HG03039 (cell line): ENCODE results near the gene LDHAL6B.

Experiments used
- ATAC-seq: cut with Tn5 transposase; IDR thresholded peaks from one replicate; pipeline ENCODE4 v1.9.1; 2021; ENCODE audit warnings: mild to moderate bottlenecking, moderate library complexity; ENCODE audit not compliant: unreplicated experiment

Gene LDHAL6B

DNA sequence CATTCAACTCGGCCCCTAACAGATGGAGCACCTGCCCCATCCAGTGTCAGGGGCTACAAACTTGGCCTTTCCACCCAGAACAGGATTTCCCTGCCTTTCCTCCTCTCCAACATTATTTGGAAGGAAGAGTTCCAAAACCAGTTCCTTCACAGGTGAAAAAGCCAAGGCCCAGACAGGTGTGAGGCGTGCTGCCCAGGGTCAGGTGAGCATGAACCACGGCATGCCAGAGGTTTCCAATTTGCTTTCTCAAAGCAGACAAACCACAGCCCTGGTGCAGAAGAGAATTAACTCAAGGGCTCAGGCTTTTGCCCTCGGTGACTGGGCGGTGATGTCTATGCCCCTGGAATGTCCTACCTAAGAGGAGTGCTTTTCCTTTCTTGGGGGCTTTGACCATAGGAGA lies 43.2 kb downstream of the LDHAL6B start:
- ATAC-seq = no peak

DNA sequence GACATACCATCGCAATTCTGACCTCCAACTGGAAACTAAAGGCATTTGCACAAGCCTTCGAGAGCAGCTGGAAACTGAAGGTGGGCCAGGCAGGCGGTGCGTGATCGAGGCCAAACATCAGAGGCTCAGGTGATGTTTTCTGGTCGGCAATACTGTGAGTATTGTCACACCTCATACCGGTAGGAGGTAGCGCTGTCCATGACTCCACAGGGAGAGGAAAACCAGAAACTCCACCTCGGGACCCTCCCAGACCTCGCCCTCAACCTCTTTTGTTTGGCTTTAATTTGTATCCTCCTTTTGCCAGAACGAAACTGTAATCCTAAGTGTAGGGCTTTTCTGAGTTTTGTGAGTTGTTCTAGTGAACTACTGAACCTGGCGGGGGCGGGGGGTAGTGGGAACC lies 43.6 kb downstream of the LDHAL6B start:
- ATAC-seq = no peak

DNA sequence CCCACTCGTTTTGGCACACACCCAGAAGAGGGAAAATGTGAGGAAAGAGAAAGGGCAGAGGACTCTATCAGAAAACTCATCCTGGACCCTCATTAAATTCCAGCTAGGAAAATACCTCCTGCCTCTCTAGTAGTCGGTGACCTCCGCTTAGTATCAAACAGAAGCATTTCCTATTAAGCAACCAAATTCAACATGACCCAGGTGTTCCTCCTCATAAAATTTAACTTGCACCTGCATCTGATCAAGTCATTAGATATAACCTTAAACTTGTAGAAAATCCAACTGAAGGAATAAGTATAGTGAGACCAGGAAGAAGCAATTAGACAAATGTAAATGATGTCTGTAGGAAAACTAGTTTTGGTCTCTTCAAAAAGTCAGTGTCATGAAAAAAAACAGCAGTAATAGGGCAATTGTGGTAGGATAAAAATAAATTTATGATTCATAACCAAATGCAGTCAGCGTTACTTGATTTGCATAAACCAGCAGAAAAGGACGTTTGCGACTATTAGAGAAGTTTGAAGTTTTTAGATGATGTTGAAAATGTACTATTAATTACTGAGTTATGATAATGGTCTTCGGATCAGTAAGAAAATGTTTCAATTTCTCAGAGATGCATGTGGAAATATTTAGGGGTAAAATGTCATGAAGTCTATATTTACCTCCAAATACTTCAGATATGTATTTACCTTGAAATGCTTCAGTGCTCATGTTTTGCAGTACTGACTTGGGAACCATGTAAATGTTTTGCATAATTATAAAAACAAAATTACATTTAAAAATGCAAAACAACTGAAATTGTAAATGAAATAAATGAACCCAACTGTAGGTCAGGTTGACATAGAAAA lies 44.6 kb downstream of the LDHAL6B start:
- no peak for ATAC-seq

DNA sequence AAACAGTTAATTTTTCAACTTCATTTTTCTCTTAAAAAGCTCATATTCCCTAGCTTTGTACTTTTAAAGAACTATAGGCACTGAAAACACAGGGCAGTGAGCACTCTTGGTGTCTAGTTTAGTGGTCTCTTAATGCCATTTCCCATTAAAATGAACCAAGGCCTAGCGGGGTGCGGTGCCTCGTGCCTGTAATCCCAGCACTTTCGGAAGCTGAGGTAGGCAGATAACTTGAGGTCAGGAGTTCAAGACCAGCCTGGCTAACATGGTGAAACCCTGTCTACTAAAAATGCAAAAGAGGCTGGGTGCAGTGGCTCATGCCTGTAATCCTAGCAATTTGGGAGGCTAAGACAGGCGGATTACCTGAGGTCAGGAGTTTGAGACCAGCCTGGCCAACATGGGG lies 45.5 kb downstream of the LDHAL6B start:
- ATAC-seq = no peak

DNA sequence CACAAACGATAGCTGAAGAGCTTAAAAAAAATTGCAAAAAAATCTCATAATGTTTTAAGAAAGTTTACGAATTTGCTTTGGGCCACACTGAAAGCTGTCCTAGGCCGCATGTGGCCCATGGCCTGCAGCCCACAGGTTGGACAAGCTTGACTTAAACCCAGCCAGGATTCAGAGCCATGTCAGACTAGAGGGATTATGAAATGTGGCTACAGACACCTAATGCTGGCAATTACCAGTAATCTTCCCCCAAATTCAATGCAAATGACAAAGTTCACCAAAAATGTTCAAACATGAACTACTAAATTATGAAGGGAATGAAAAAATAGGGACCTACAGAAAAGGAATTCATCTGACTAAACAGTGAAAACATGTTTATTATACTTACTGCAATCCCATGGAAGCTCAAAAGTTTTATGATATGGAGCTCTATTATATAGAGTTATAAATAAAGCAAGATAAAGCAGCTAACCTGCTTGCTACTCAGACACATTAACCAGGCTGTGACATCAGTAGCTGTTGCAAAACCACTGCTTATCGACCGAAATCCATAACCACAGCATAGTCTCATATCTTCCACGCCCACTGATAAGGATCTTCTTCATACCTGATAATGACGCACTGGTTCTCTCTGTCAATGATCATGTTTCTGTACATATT lies 49.2 kb downstream of the LDHAL6B start:
- no peak for ATAC-seq

DNA sequence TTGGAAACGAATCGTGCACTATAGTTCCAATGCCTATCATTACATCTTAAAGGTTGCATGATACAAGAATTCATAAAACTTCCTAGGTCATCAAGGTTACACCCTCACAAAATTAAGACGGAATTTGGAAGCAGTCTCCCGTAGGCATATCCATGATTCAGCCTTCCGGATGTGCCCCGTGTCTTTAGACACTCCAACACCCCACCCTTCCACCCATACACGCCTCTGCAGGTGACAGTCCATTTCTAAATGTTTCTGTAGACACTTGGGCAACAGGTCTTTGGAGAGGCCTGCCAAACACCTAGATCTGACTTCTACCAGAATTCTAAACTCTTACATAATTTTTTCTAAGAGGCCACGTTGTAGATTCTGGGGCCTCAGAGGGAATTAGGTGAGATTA lies 49.8 kb downstream of the LDHAL6B start:
- ATAC-seq = no peak

DNA sequence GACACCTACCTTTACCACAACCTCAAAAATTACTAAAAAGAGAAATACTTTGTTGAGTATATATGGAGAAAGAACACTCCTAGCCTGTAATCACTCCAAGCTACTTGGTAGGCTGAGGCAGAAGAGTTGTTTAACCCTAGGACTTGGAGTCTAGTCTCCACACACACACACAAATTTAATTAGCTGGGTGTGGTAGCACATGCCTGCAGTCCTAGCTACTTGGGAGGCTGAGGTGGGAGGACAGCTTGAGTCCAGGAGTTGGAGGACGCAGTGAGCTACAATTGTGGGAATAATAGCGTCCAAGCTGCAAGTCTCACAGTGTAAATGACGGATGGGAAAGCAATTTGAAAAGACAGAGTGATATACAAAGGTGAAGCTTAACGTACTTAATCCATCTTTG lies 50.5 kb downstream of the LDHAL6B start:
- ATAC-seq = no peak
